Natural killer cell (primary cell): ENCODE measurements around the gene KIF25. TPM values are rescaled to one million over a fixed set of nuclear protein-coding genes. Genes with fewer than 3 reads are reported as not detected.

ENCODE experiments used
- ATAC-seq, 3 donors: fragments of 150-1000 bp in 2 of 3; fragments of 200-7000 bp in 1 of 3; cut with Tn5 transposase; 1 replicate in 1 of 3; 2 replicates in 2 of 3; pipeline ENCODE4 v1.10.0; 2021; ENCODE audit warnings: mild to moderate bottlenecking in 2 of 3, moderate library complexity in 2 of 3
- DNase-seq, 2 donors: peaks; one replicate each; pipeline versions ENCODE4 v3.0.0 to v3.0.0-alpha.2; 2013 to 2021; ENCODE audit warnings: mixed read lengths in 1 of 2
- H3K27ac ChIP-seq: one replicate; pipeline ENCODE4 v1.5.1; 2013; ENCODE audit warnings: mild to moderate bottlenecking, low read length
- H3K27me3 ChIP-seq: one replicate; pipeline ENCODE4 v1.6.1; 2013; ENCODE audit warnings: low read length; ENCODE audit not compliant: control insufficient read depth, insufficient read depth
- H3K36me3 ChIP-seq: one replicate; pipeline ENCODE4 v1.6.1; 2013; ENCODE audit warnings: low read length; ENCODE audit not compliant: control insufficient read depth, insufficient read depth
- H3K4me1 ChIP-seq: one replicate; pipeline ENCODE4 v1.6.1; 2013; ENCODE audit warnings: low read length; ENCODE audit not compliant: control insufficient read depth, insufficient read depth
- H3K4me3 ChIP-seq: one replicate; pipeline ENCODE4 v1.5.1; 2013; ENCODE audit warnings: low read length
- H3K9me3 ChIP-seq: one replicate; pipeline ENCODE4 v1.6.1; 2013; ENCODE audit warnings: low read length; ENCODE audit not compliant: control insufficient read depth, insufficient read depth
- H3K27ac Mint-ChIP-seq, 2 donors: one replicate each; pipeline ENCODE4 v1.8.0; 2022; ENCODE audit warnings: mild to moderate bottlenecking in 2 of 2, mixed read lengths in 2 of 2, moderate library complexity in 1 of 2
- H3K27me3 Mint-ChIP-seq, 2 donors: one replicate each; pipeline ENCODE4 v1.8.0; 2022; ENCODE audit warnings: low read depth in 2 of 2, mixed read lengths in 2 of 2
- H3K36me3 Mint-ChIP-seq: one replicate; pipeline ENCODE4 v1.8.0; 2022; ENCODE audit warnings: mixed read lengths
- H3K4me1 Mint-ChIP-seq, 2 donors: one replicate each; pipeline ENCODE4 v1.8.0; 2022; ENCODE audit warnings: mixed read lengths in 2 of 2
- H3K4me3 Mint-ChIP-seq: one replicate; pipeline ENCODE4 v1.8.0; 2022; ENCODE audit warnings: mild to moderate bottlenecking, moderate library complexity, mixed read lengths
- H3K9me3 Mint-ChIP-seq, 2 donors: one replicate each; pipeline ENCODE4 v1.8.0; 2022; ENCODE audit warnings: mixed read lengths in 2 of 2
- CTCF ChIP-seq: fragments of 200-600 bp; IDR thresholded peaks from one replicate; pipeline ENCODE4 v1.8.0; 2022; ENCODE audit warnings: antibody characterized with exemption
- WGBS: methylation state at CpG from one replicate; pipeline ENCODE4 v1.1.7; 2013; ENCODE audit warnings: missing lambda C conversion rate; ENCODE audit not compliant: insufficient coverage; 5-methylcytosine and 5-hydroxymethylcytosine counted together
- intact Hi-C: fragments of 100-400 bp; cut with micrococcal nuclease; formaldehyde crosslinking; loops from one replicate; pipeline ENCODE4 v1.14.2; 2022
- total RNA-seq, 4 donors: library from RNA; stranded (reverse); fragments of 120-200 nt in 1 of 4; gene quantifications; one replicate each; pipeline versions ENCODE4 v1.2.3 to v1.2.4, GENCODE V29; 2013 to 2022

Gene KIF25
- total RNA-seq, 3 donors from 2014 or later (not counting 1 experiment from before 2014, with no cell fraction given), result not detected

GRCh38 chr6:167970230-167970629 is 27.2 kb upstream of the KIF25 start:
- H3K9me3 ChIP-seq, result no peaks in the 10 kb centered on the region
- ATAC-seq (no peak), DNase-seq (no peak)
- H3K27ac ChIP-seq, result no peak overlapping the region
- H3K36me3 Mint-ChIP-seq, result no peaks in the 10 kb centered on the region
- no peaks in the 10 kb centered on the region for H3K4me1 Mint-ChIP-seq
- H3K9me3 Mint-ChIP-seq, result no peaks in the 10 kb centered on the region
- intact Hi-C loops, result no loop called here
- H3K4me1 ChIP-seq, result no peaks in the 10 kb centered on the region
- H3K27ac Mint-ChIP-seq, result no peak overlapping the region
- no peaks in the 10 kb centered on the region for H3K36me3 ChIP-seq
- H3K4me3 Mint-ChIP-seq, result no peak overlapping the region
- H3K27me3 ChIP-seq, result no peaks in the 10 kb centered on the region
- WGBS, result 93% methylated on average over 9 of the region's 10 CpGs
- no peak overlapping the region for H3K4me3 ChIP-seq
- H3K27me3 Mint-ChIP-seq, result peaks cover 6 to 11% of the 10 kb centered on the region in 2 donors
- TF ChIP-seq CTCF, result no peak

DNA sequence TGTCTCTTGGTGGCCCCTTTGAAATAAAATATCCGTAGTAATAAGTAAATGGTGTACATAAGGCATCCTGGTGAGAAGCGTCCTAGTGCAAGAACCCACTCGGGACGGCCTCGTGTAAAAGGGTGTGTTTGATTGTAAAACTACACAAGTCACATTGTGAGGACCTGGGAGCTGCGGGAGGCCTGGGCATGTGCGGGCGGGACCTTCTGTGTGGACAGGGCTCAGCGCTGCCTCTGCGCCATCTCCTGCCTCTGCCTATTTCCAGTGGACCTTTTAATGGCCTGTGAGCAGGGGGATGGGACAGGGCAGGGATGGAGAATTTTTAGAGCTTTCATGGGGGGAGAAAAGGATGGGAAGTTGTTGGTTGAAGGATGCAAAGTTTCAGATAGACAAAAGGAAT is 25.3 kb upstream of the KIF25 start:
- ATAC-seq, result no peak

DNA sequence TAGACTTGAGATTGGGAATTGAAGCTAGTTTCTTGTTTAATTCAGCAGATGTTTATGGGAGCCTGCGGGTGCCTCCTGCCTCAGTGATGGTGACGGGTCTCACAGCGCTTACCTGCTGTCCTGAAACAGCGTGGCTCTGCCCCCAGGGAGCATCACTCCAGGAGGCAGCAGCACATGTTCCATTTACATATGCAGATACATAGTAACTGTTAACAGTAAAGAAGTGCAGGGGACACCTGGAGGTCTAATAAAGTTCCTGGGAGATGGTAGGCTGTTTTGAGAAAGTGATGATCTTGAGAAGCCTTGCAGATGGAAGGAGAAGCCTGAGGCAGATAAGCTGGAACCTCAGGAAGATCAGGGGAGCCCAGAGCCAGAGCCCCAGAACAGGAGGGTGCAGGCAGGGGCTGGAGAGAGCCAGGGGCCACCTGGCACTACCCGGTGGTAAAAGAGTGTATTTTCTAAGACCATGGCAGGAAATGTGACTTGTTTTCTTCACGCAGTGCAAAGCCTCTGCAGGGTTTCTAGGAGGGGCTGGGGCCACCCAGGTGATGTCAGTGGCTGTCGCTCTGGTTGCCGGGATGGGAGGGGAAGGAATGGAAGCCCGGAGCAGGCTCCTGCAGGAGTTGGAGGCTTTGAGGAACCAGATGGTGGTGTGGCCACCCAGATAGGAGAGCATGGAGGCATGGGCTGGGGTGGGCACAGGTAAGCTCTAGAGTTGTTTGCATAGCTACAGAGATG is 24.2 kb upstream of the KIF25 start:
- intact Hi-C loops, result no loop called here
- peaks cover 6 to 11% of the 10 kb centered on the region in 2 donors for H3K27me3 Mint-ChIP-seq
- H3K36me3 Mint-ChIP-seq, result no peaks in the 10 kb centered on the region
- no peaks in the 10 kb centered on the region for H3K9me3 Mint-ChIP-seq
- H3K27me3 ChIP-seq, result no peaks in the 10 kb centered on the region
- no peak overlapping the region for H3K4me3 ChIP-seq
- 79% methylated on average over 8 of the region's 9 CpGs for WGBS
- H3K36me3 ChIP-seq, result no peaks in the 10 kb centered on the region
- no peak overlapping the region for H3K4me3 Mint-ChIP-seq
- ATAC-seq (no peak), DNase-seq (no peak)
- H3K9me3 ChIP-seq, result no peaks in the 10 kb centered on the region
- H3K27ac Mint-ChIP-seq, result no peak overlapping the region
- H3K27ac ChIP-seq, result no peak overlapping the region
- TF ChIP-seq CTCF, result no peak
- no peaks in the 10 kb centered on the region for H3K4me1 ChIP-seq
- H3K4me1 Mint-ChIP-seq, result no peaks in the 10 kb centered on the region

More for the DNA sequence above, 25.3 kb upstream of the KIF25 start:
- Mint-ChIP-seq H3K36me3 (no peaks in the 10 kb centered on the region), H3K27me3 (peaks cover 6 to 11% of the 10 kb centered on the region in 2 donors), H3K9me3 (no peaks in the 10 kb centered on the region), H3K4me1 (no peaks in the 10 kb centered on the region), H3K4me3 (no peak overlapping the region), H3K27ac (no peak overlapping the region)
- DNase-seq, result no peak
- no peaks in the 10 kb centered on the region for H3K9me3 ChIP-seq
- no peak overlapping the region for H3K27ac ChIP-seq
- H3K27me3 ChIP-seq, result no peaks in the 10 kb centered on the region
- H3K4me3 ChIP-seq, result no peak overlapping the region
- no peaks in the 10 kb centered on the region for H3K36me3 ChIP-seq
- TF ChIP-seq CTCF, result no peak
- no peaks in the 10 kb centered on the region for H3K4me1 ChIP-seq
- WGBS, result 95% methylated on average over 10 of the region's 10 CpGs
- intact Hi-C loops, result no loop called here
